GM21723 (cell line): ENCODE results near the gene DRD2.

Source experiments
- ATAC-seq: cut with Tn5 transposase; IDR thresholded peaks from one replicate; pipeline ENCODE4 v1.9.1; 2021; ENCODE audit warnings: mild to moderate bottlenecking, moderate library complexity; ENCODE audit not compliant: unreplicated experiment

The DRD2 gene

DNA sequence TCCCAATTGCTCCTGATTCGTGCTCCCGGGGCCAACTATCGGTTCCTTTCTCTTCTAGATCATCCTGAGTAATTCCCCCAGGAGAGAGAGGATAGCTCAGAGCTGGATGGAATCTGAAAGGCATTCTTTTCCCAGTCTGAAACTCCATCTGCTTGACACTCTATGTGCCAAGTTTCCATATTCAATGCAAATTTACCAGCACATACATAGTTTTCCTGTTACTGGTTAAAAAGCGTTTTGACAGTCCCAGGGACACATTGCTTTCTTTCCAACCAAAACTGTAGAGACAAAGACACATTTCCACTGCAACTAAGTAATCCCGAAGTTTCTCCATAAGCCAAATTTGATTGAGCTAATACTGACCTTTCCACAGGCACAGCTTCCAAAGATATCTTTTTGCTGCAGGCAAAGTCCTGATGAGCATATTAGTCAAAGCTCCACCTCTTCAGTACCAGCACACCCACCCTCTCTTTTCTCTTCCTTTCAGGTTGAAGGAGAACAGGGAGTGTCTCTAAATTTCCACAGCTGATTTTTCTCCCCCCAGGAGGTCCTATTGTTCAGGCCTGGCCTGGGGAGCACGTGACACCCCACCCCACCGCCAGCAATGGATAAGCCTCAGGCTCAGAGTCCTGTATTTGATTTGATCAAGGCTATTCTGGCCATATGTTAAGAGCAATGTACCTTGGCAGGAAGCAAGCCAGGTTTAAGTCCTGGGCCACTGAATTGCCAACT, 97.4 kb downstream of the DRD2 start:
- no peak for ATAC-seq

- ATAC-seq: no peak
Observed at GRCh38 chr11:113376156-113376555, 99.0 kb downstream of the DRD2 start.

DNA sequence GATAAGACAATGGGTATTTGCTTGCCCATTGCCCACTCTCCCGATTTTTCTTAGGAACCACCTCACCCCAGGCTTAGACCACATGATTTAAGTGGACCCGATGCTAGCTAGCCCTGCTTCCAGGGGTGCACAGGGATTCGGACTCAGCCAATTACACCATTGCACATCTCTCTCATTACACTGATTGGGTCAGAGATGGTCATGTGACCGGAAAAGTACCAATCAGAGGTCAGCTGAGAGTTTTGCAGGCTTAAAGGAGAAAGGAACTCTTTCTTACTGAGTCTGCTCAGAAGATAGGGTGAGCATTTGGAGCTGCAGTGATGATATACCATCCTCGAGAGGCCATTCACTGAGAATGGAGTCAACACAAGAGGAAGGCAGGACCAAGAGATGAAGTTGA, 99.8 kb downstream of the DRD2 start:
- ATAC-seq: no peak

- no peak for ATAC-seq
Observed at GRCh38 chr11:113373981-113374560, 101.1 kb downstream of the DRD2 start.

DNA sequence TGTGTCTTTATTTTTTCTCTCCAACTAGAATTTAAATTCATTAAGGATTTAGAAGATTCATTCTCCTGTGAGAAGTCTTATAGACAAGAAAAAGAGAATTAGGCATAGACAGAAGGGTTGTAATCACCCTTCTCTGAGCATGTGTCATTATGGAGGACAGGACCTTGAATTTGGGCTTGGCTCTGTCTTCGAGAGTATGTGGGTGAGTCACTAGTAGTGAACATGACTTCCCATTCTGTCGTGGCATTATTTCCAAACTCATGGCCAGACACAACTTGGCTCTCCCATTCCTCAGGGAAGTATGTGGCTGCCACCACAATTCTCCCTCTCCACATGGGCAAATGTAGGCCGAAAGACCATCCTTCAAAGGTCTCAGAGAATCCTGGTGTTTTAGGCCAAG, 101.9 kb downstream of the DRD2 start:
- no peak for ATAC-seq

DNA sequence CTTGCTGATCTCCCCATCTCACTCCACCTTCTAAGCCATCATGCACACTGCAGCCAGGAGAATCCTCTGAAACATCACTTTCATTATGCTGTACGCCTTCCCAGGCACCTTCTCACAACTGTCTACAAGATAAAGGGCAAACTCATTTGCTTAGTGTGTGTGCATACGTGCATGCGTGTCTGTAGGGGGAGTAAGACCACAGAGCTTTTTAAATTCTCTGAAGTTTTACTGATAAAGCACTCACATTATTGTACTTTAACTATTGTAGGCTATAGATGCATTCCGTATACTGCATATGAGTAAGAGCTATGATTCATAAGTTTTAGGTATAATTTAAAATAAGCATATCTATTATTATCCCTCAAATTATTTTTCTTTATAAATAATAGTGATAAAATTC, 102.9 kb downstream of the DRD2 start:
- ATAC-seq: no peak

- ATAC-seq: no peak
Observed at GRCh38 chr11:113370634-113371033, 104.6 kb downstream of the DRD2 start.

DNA sequence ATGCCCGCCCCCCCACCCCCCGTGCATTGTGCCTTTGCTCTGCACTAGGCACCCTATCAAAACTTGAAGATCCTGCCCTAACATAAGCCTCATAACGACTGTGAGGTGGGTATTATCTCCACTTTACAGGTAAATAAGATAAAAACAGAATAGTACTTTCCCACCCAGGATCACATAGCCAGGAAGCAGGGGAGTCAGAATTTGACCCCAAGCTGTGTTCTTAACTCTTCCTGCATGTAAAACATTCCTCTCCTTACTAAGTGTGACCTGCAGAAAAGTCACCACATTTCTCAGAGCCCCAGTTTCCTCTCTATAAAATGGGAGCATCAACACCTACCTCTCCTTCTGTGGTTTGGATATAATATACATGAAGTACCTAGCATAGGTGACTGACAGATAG, 105.8 kb downstream of the DRD2 start:
- ATAC-seq: no peak

DNA sequence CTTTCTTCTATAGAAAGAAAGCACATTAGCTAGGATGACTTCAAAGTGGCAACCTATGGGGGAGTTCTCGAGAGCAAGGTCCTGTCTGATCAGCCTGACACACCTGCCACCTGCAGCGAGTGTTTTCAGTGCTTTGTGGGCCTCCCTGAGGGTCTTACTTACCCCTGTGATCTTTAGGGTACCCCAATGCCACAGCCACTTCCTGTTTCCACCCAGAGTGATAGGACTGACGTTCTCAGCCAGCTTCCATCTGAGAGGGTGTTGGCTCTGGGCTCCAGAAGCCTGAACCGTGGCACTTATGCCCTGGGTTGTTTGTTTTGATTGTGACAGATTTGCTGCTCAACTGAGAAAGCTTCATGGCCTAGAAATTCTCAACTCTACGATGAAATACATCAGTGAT, 109.3 kb downstream of the DRD2 start:
- ATAC-seq: no peak

DNA sequence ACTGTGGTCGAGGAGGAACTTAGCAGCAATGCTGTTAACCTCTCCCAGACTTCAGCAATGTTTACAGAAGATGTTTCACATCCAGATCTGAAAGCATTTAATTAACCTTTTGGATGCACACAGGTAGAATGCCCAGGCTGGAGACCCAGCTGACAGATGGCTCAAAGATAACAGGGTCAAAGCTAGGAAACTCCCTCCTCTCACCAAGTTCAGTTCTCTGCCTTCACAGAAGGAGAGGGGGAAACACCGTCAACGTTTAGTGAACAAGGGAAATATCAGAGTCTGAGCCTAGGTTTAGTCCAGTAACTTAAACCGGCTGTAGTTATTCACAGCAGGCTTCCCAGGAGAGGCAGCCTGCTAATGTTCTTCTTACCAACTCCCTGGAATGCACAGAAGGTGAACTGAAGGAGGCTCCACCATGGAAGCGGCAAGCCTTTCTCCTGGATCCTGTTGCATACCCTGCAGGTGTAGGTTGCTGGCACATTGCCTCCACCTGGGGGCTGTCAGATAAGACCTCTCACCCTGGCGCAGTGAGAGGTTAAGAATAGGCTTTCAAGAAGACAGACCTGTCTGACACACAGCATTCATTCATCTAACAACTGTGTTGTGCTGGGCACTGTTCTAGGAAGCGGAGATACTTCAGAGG, 111.1 kb downstream of the DRD2 start:
- ATAC-seq: no peak

DNA sequence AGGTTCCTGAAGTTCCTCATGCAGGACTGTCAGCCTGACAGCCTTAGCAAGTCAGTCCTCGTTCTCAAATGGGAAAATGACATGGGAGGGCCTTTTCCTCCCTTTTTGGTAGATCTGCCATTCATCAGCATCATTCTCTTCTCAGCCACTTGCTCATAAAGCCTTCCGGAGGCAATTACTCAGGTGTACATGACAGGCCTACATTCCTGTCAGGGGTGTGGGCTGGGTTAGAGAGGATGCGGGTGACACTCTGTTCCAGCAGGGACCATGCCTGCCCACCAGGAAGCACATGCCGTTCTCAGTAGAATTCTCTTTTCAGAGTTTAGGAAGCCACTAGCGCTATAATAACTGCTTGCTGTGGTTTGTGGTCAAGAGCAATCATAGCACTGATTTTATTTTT, 111.8 kb downstream of the DRD2 start:
- ATAC-seq: no peak
